Keratinocyte (primary cell): ENCODE results near the gene SPAG6. TPM values are rescaled to one million over a fixed set of nuclear protein-coding genes. Genes with fewer than 3 reads are reported as not detected.
A peak's percentile ranks its signal among the peaks of the same experiment; 100 is the strongest.

Experiments used
- DNase-seq: peaks from one replicate; pipeline ENCODE4 v3.0.0-alpha.2; 2011; ENCODE audit warnings: low read depth, missing footprints, low spot score
- FAIRE-seq: peaks from 2 replicates; lab custom pipeline; 2011; peaks lifted over from hg19 to GRCh38; lab: Jason Lieb, UNC
- H2AFZ ChIP-seq: 2 replicates; pipeline ENCODE4 v1.6.0; 2012; ENCODE audit warnings: low read length, control low read depth, inconsistent platforms; ENCODE audit not compliant: control insufficient read depth
- H3K27ac ChIP-seq: 2 replicates; pipeline ENCODE4 v1.5.1; 2011; ENCODE audit warnings: low read length; ENCODE audit not compliant: control insufficient read depth, insufficient read depth
- H3K27me3 ChIP-seq: 3 replicates; pipeline ENCODE4 v1.6.0; 2011; ENCODE audit warnings: low read length; ENCODE audit not compliant: control insufficient read depth, insufficient read depth; ENCODE audit errors: extremely low read depth
- H3K36me3 ChIP-seq, 2 experiments: 2 replicates in 1 of 2; 3 replicates in 1 of 2; pipeline ENCODE4 v1.5.1; 2011; ENCODE audit warnings: low read length in 2 of 2, mild to moderate bottlenecking in 1 of 2; ENCODE audit not compliant: control insufficient read depth in 2 of 2, insufficient read depth in 2 of 2; ENCODE audit errors: extremely low read depth in 1 of 2
- H3K4me1 ChIP-seq: 3 replicates; pipeline ENCODE4 v1.5.1; 2011; ENCODE audit warnings: low read length; ENCODE audit not compliant: control insufficient read depth, insufficient read depth; ENCODE audit errors: extremely low read depth
- H3K4me2 ChIP-seq: 3 replicates; pipeline ENCODE4 v1.6.0; 2011; ENCODE audit warnings: low read depth, low read length; ENCODE audit not compliant: control insufficient read depth, insufficient read depth; ENCODE audit errors: extremely low read depth
- H3K4me3 ChIP-seq, 3 experiments: fragments of 200-600 bp in 1 of 3; sonication (generic) in 1 of 3; 2 replicates in 2 of 3; 3 replicates in 1 of 3; pipeline ENCODE4 v1.5.1; 2011 to 2016; ENCODE audit warnings: low read length in 3 of 3, mild to moderate bottlenecking in 3 of 3, control low read depth in 2 of 3, inconsistent platforms in 1 of 3, low read depth in 1 of 3, mixed read lengths in 1 of 3, mixed run types in 1 of 3, moderate library complexity in 1 of 3; ENCODE audit not compliant: control insufficient read depth in 2 of 3, insufficient read depth in 2 of 3; ENCODE audit errors: extremely low read depth in 1 of 3
- H3K79me2 ChIP-seq: 2 replicates; pipeline ENCODE4 v1.6.0; 2012; ENCODE audit warnings: low read length; ENCODE audit not compliant: control insufficient read depth, insufficient read depth
- H3K9ac ChIP-seq: 3 replicates; pipeline ENCODE4 v1.6.0; 2011; ENCODE audit warnings: low read length; ENCODE audit not compliant: control insufficient read depth, insufficient read depth; ENCODE audit errors: extremely low read depth
- H3K9me1 ChIP-seq: 3 replicates; pipeline ENCODE4 v1.6.0; 2011; ENCODE audit warnings: low read length; ENCODE audit not compliant: control insufficient read depth, insufficient read depth; ENCODE audit errors: extremely low read depth
- H3K9me3 ChIP-seq: 2 replicates; pipeline ENCODE4 v1.5.1; 2012; ENCODE audit warnings: low read depth, low read length; ENCODE audit not compliant: control insufficient read depth
- H4K20me1 ChIP-seq: 3 replicates; pipeline ENCODE4 v1.6.0; 2011; ENCODE audit warnings: low read length; ENCODE audit not compliant: control insufficient read depth, insufficient read depth; ENCODE audit errors: extremely low read depth
- CTCF ChIP-seq, 3 experiments: IDR thresholded peaks in 1 of 3; conservative IDR thresholded peaks in 1 of 3; optimal IDR thresholded peaks in 1 of 3; 2 replicates in 2 of 3; 3 replicates in 1 of 3; pipeline versions ENCODE3 to v1.5.1; 2011; ENCODE audit warnings: low read length in 3 of 3, mild to moderate bottlenecking in 3 of 3, moderate library complexity in 2 of 3, control low read depth in 1 of 3, inconsistent platforms in 1 of 3; ENCODE audit not compliant: insufficient read depth in 2 of 3; ENCODE audit errors: extremely low read depth in 1 of 3
- EZH2 ChIP-seq: IDR thresholded peaks from one replicate; pipeline ENCODE4 v1.6.1; 2012; ENCODE audit warnings: inconsistent platforms, mild to moderate bottlenecking, low read length, moderate library complexity
- dilution Hi-C: fragments of 300-500 bp; cut with MboI; formaldehyde crosslinking; loops from one replicate; pipeline ENCODE4 v1.7.0; 2020; ENCODE audit warnings: low sequenced_read_pairs; ENCODE audit not compliant: extremely low pct_ligation_motif_present
- polyA plus RNA-seq, 5 experiments: library from polyadenylated mRNA; depleted of rRNA in 3 of 5; stranded (reverse) in 3 of 5; stranded (forward) in 1 of 5; unstranded in 1 of 5; fragments of >200 nt; gene quantifications; 1 replicate in 1 of 5; 2 replicates in 3 of 5; 3 replicates in 1 of 5; pipeline versions ENCODE4 v1.2.1 to v1.2.3, GENCODE V29; 2011 to 2012; ENCODE audit warnings: missing spikeins in 2 of 5, low read depth in 1 of 5, low replicate concordance in 1 of 5

Gene SPAG6
- polyA plus RNA-seq, 1 donor (not counting 4 experiments of a cell fraction or from before 2014, with no cell fraction given), result not detected

DNA sequence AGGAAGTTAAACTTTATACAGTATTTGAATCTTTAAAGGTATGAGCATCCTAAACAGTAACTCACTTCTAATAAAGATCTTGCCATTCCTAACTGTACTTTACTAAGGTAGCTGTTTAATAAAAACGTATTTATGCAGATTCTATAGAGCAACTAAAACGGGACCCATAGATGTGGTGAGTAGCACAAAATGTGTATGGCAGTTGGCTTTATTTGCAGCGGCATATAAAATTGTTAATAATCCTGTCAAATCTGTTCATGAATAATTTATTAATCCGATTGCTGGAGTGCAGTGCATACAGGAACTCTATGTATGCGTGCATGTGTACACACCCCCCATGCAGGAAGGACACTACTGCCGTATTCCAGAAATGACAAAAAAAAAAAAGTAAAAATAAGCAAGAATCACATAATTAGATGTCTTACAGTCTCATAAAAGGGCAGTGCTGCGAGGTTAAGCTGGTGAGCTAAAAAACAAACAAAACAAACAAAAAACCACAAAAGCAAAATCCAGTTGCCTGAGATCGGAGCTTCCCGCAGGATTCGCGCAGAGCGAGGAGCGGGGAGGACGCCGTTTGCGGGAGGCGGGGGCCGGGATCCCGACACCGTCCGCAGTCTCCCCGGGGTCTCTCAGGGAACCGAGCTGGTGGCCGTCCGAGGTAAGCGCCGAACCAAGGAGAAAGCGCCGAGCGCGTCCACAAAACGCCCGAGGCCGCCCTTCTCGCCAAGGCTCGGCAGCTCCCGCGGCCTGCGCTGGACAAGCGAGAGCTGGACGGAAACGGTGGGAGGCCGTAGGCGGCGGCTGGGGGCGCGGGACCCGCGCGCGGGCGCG lies 29.6 kb upstream of the SPAG6 start:
- peak overlapping the region; percentile 84 to 86 (median 85) for H3K4me3 ChIP-seq
- H2AFZ ChIP-seq, result peak overlapping the region; percentile 91
- no peaks in the 10 kb centered on the region for H3K9me1 ChIP-seq
- H3K4me2 ChIP-seq, result peak overlapping the region; percentile 96
- peak overlapping the region; percentile 96 for H3K27ac ChIP-seq
- no peaks in the 10 kb centered on the region for H3K27me3 ChIP-seq
- DNase-seq (no peak), FAIRE-seq (peak; percentile 5)
- no peaks in the 10 kb centered on the region for H3K9me3 ChIP-seq
- no peaks in the 10 kb centered on the region for H3K36me3 ChIP-seq
- H3K9ac ChIP-seq, result peak overlapping the region; percentile 94
- dilution Hi-C loops, result no loop called here
- peaks cover 1% of the 10 kb centered on the region for H3K79me2 ChIP-seq
- TF ChIP-seq CTCF (optimal IDR thresholded peaks at IDR 0.05 in 1 of 3, IDR thresholded peaks at IDR 0.05 in 1 of 3, conservative IDR thresholded peaks at IDR 0.05 in 1 of 3; ENCODE audit: extremely low read depth in 1 of 3, insufficient read depth in 2 of 3, low read length in 3 of 3) (no peak), EZH2 (no peak)
- H4K20me1 ChIP-seq, result no peaks in the 10 kb centered on the region
- H3K4me1 ChIP-seq, result peaks cover 7% of the 10 kb centered on the region

GRCh38 chr10:22316286-22317075 lies 28.8 kb upstream of the SPAG6 start, which contains the start of gene COMMD3:
COMMD3 (plus strand) TSS chr10:22316388; CDS start chr10:22316418, 30 bp downstream.
- Histone ChIP-seq H3K4me1 (peaks cover 7% of the 10 kb centered on the region), H3K4me3 (peak within 1 kb of the TSS; percentile 85 to 88 (median 86)), H3K27me3 (no peaks in the 10 kb centered on the region), H2AFZ (peak within 1 kb of the TSS; percentile 96), H3K27ac (peak within 1 kb of the TSS; percentile 96), H4K20me1 (no peaks in the 10 kb centered on the region), H3K4me2 (peak within 1 kb of the TSS; percentile 96), H3K36me3 (no peaks in the 10 kb centered on the region), H3K9ac (peak within 1 kb of the TSS; percentile 94), H3K79me2 (peaks cover 1% of the 10 kb centered on the region), H3K9me1 (no peaks in the 10 kb centered on the region), H3K9me3 (no peaks in the 10 kb centered on the region)
- DNase-seq (no peak), FAIRE-seq (peak; percentile 86)
- TF ChIP-seq EZH2, result no peak
- no peak for TF ChIP-seq CTCF (optimal IDR thresholded peaks at IDR 0.05 in 1 of 3, IDR thresholded peaks at IDR 0.05 in 1 of 3, conservative IDR thresholded peaks at IDR 0.05 in 1 of 3; ENCODE audit: extremely low read depth in 1 of 3, insufficient read depth in 2 of 3, low read length in 3 of 3)
- dilution Hi-C loops, result no loop called here
